Measurements from ENCODE around the gene PTPRN2.

PTPRN2 gene

GRCh38 chr7:157768198-157768597 is 819.4 kb downstream of the PTPRN2 start:
- no peak overlapping the region for H3K4me3 ChIP-seq (ENCODE audit: low read depth, low read length)
- TF ChIP-seq, protein P1, sequence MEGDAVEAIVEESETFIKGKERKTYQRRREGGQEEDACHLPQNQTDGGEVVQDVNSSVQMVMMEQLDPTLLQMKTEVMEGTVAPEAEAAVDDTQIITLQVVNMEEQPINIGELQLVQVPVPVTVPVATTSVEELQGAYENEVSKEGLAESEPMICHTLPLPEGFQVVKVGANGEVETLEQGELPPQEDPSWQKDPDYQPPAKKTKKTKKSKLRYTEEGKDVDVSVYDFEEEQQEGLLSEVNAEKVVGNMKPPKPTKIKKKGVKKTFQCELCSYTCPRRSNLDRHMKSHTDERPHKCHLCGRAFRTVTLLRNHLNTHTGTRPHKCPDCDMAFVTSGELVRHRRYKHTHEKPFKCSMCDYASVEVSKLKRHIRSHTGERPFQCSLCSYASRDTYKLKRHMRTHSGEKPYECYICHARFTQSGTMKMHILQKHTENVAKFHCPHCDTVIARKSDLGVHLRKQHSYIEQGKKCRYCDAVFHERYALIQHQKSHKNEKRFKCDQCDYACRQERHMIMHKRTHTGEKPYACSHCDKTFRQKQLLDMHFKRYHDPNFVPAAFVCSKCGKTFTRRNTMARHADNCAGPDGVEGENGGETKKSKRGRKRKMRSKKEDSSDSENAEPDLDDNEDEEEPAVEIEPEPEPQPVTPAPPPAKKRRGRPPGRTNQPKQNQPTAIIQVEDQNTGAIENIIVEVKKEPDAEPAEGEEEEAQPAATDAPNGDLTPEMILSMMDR (IDR thresholded peaks at IDR 0.05; ENCODE audit: low read depth, low read length): no peak

DNA sequence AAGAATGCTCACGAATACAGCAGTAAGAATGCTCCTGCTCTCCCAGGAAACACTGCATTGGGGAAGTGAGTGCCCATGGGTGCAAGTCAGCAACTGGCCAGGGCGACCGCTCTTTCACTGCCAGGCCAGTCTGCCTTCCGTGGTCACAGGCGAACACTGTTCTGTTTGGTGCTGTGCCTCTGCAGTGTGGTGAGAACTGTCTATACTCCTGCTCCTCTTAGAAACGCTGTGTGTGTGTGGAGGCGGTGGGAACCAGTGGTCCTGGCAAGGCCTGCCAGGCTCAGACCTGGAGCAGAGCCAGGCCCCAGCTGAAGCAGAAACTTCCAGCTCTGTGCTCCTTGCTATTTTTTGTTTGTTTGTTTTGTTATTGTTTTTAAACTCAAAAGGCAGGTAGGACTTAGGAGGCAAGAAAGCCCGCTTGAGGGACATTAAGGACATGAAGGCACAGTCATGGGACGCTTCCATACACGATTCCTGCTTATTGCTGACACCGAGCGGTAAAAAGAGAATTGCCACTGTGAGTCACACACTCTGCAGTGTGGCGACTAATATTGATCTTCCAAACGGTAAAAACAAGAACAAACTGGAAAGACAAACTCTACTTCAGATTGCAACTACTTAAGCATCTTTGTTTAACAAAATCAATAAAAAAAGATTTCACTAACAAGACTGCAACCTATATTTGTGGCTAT is 820.0 kb downstream of the PTPRN2 start:
- TF ChIP-seq, protein P1 (IDR thresholded peaks at IDR 0.05; ENCODE audit: low read depth, low read length): no peak
- no peak overlapping the region for H3K4me3 ChIP-seq (ENCODE audit: low read depth, low read length)

GRCh38 chr7:157766098-157766497 is 821.5 kb downstream of the PTPRN2 start:
- TF ChIP-seq, protein P1 (IDR thresholded peaks at IDR 0.05; ENCODE audit: low read depth, low read length): no peak
- H3K4me3 ChIP-seq (ENCODE audit: low read depth, low read length): no peak overlapping the region

GRCh38 chr7:157764946-157765537 is 822.6 kb downstream of the PTPRN2 start:
- TF ChIP-seq, protein P1 (IDR thresholded peaks at IDR 0.05; ENCODE audit: low read depth, low read length): no peak
- H3K4me3 ChIP-seq (ENCODE audit: low read depth, low read length): no peak overlapping the region

DNA sequence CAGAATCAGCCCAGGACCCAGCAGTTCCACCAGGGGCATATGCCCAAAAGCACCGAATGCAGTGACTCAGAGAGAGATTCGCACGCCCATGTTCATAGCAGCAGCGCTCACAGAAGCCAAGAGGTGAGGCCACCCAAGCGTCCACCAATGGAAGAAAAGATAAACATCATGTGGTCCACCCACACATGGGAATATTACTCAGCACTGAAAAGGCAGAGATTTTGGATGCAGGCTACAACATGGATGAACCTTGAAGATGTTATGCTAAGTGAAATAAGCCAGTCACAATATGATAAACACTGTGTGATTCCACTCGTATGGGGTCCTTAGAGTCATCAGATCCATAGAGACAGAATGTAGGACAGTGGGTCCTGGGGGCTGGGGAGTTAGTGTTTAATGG is 823.4 kb downstream of the PTPRN2 start:
- TF ChIP-seq, protein P1 (IDR thresholded peaks at IDR 0.05; ENCODE audit: low read depth, low read length): no peak
- no peak overlapping the region for H3K4me3 ChIP-seq (ENCODE audit: low read depth, low read length)

DNA sequence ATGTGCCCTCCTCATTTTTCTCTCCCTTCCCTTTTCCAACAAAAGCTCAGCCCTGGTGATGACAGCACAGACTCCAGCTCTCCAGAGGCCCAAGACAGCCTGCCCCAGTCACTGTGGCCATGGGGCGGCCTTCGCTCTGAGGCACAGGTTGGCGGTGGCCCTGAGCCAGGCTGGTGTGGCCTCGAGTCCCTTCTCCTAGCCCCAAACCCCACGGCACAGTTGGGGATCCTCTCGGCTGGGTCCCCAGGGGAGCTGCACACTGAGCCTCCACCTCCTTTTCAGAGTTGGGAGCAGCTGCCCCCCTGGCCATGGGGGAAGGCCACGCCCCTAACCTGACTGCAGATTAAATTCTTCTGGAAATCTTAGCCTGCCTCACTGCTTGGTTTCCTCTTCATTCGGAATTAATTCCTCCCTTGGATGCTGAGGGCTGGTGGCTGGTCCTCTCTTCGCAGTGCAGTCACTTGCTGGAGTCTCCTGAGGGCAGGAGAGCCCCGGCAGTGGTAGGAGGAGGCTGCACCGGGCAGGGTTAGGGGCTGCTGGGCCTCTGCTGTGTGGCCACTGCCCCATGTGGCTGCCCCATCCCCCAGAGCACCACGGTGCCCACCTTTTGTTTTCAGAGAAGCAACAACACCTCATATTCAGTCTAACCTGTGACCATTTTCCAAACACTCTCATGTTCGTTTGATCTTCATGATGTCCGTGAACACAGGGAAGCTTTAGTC is 824.2 kb downstream of the PTPRN2 start:
- TF ChIP-seq, protein P1 (IDR thresholded peaks at IDR 0.05; ENCODE audit: low read depth, low read length): no peak

DNA sequence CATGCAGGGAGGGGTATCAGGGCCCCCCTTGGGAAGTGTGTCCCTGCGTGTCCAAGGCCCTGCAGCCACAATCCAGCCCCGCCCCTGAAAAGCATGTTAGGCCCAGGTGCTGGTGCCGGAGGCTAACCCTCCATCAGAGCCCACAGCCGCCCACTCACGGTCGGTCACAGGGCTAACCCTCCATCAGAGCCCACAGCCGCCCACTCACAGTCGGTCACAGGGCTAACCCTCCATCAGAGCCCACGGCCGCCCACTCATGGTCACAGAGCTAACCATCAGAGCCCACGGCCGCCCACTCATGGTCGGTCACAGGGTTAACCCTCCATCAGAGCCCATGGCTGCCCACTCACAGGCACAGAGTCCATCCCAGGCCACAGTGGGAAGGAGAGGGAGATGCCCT is 824.8 kb downstream of the PTPRN2 start:
- H3K4me3 ChIP-seq (ENCODE audit: low read depth, low read length): no peak overlapping the region
- TF ChIP-seq, protein P1 (IDR thresholded peaks at IDR 0.05; ENCODE audit: low read depth, low read length): no peak

More for the DNA sequence above, 824.2 kb downstream of the PTPRN2 start:
- no peak overlapping the region for H3K4me3 ChIP-seq (ENCODE audit: low read depth, low read length)

All from WI38 (cell line).